Thyroid gland (tissue), 4 donors: ENCODE results near the gene COPE. TPM values are rescaled to one million over a fixed set of nuclear protein-coding genes. Genes with fewer than 3 reads are reported as not detected.
"Not testable (repeated sequence)": the region's sequence is repeated elsewhere in the genome, so short reads cannot be mapped to it uniquely, and the experiment has no call there.

Experiments used
- DNase-seq, 2 donors: peaks; one replicate each; pipeline ENCODE4 v3.0.0-alpha.2; 2019
- H3K27ac ChIP-seq, 3 donors: fragments of 200-600 bp; sonication (generic); 1 replicate in 2 of 3; 2 replicates in 1 of 3; pipeline ENCODE4 v1.5.1; 2016 to 2019; ENCODE audit warnings: mild to moderate bottlenecking in 1 of 3, moderate library complexity in 1 of 3
- H3K27me3 ChIP-seq: fragments of 200-600 bp; sonication (generic); one replicate; pipeline ENCODE4 v1.5.1; 2019
- H3K36me3 ChIP-seq, 2 donors: fragments of 200-600 bp; sonication (generic); one replicate each; pipeline ENCODE4 v1.5.1; 2016 to 2019
- H3K4me1 ChIP-seq, 2 donors: fragments of 200-600 bp; sonication (generic); one replicate each; pipeline ENCODE4 v1.5.1; 2017 to 2019
- H3K4me3 ChIP-seq, 3 donors: fragments of 200-600 bp; sonication (generic); replicated peaks in 1 of 3; 1 replicate in 2 of 3; 2 replicates in 1 of 3; pipeline ENCODE4 v1.5.1; 2016; ENCODE audit warnings: mild to moderate bottlenecking in 1 of 3
- H3K9me3 ChIP-seq: fragments of 200-600 bp; sonication (generic); one replicate; pipeline ENCODE4 v1.5.1; 2017
- POLR2A ChIP-seq, 2 donors: fragments of 450-650 bp; IDR thresholded peaks; one replicate each; pipeline ENCODE4 v1.6.1; 2017; ENCODE audit warnings: antibody characterized with exemption in 2 of 2, mild to moderate bottlenecking in 2 of 2, moderate library complexity in 1 of 2
- WGBS, 2 donors: methylation state at CpG; one replicate each; pipeline ENCODE4 v1.1.5; 2017; 5-methylcytosine and 5-hydroxymethylcytosine counted together
- intact Hi-C: fragments of 100-400 bp; cut with DNase I; formaldehyde crosslinking; loops from one replicate; pipeline ENCODE4 v1.15.1; 2023
- total RNA-seq, 4 donors: library from RNA; depleted of rRNA; stranded (reverse); fragments of >200 nt; gene quantifications; one replicate each; pipeline ENCODE4 v1.2.3, GENCODE V29; 2016
- TF ChIP-seq, protein P1 (sequence below), 6 experiments: fragments of 200-600 bp in 3 of 6; fragments of 450-650 bp in 3 of 6; sonication (generic) in 3 of 6; IDR thresholded peaks; one replicate each; pipeline ENCODE4 v1.5.1; 2016 to 2019; ENCODE audit warnings: antibody characterized with exemption in 6 of 6, mild to moderate bottlenecking in 2 of 6, inconsistent platforms in 1 of 6, moderate library complexity in 1 of 6

The COPE gene
- total RNA-seq, 4 donors from 2014 or later: 192 to 405 (median 329) TPM

DNA sequence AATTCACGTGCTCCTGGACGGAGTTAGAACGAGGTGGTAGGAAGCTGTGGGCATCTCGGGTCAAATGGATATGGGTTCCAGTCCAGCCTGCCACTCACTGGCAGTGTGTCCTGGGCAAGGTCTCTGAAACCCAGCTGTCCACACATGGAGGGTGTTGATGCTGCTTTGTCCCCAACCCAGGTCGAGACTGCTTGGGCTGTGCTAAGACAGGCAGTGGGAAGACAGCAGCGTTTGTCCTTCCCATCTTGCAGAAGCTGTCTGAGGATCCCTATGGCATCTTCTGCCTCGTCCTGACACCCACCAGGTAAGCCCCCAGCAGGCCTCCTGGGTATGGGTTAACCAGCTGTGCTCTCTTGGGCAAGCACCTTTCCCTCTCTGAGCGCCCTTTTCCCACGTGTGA lies 1.2 kb upstream of the COPE start:
- H3K36me3 ChIP-seq: peaks cover 33 to 40% of the 10 kb centered on the region in 2 donors
- H3K4me3 ChIP-seq: peak overlapping the region in 1 of 3 donors; percentile 72
- intact Hi-C loops: no loop called here
- peaks cover 19 to 25% of the 10 kb centered on the region in 2 donors for H3K4me1 ChIP-seq
- TF ChIP-seq, protein P1, sequence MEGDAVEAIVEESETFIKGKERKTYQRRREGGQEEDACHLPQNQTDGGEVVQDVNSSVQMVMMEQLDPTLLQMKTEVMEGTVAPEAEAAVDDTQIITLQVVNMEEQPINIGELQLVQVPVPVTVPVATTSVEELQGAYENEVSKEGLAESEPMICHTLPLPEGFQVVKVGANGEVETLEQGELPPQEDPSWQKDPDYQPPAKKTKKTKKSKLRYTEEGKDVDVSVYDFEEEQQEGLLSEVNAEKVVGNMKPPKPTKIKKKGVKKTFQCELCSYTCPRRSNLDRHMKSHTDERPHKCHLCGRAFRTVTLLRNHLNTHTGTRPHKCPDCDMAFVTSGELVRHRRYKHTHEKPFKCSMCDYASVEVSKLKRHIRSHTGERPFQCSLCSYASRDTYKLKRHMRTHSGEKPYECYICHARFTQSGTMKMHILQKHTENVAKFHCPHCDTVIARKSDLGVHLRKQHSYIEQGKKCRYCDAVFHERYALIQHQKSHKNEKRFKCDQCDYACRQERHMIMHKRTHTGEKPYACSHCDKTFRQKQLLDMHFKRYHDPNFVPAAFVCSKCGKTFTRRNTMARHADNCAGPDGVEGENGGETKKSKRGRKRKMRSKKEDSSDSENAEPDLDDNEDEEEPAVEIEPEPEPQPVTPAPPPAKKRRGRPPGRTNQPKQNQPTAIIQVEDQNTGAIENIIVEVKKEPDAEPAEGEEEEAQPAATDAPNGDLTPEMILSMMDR (IDR thresholded peaks at IDR 0.05): no peak
- WGBS, 2 donors: 58 to 66% methylated on average over 9 of the region's 9 CpGs
- no peaks in the 10 kb centered on the region for H3K27me3 ChIP-seq
- DNase-seq: no peak
- no peaks in the 10 kb centered on the region for H3K9me3 ChIP-seq
- H3K27ac ChIP-seq: no peak overlapping the region

DNA sequence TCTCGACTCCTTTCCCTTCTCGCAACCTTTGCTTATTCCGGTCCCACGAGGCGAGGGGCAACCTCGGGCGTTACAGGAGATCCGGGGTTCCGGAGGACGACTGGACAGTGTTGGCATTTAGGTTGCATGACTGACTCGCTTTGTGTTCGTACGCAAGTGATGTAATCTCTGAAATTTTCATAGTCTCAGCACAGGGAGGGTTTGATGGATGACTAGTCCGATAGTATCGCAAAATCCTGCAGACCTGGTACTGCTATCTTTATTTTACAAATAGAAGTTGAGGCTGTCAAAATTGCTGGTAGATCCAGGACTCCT lies 670 bp upstream of the COPE start:
- no peak overlapping the region for H3K27ac ChIP-seq
- no peaks in the 10 kb centered on the region for H3K27me3 ChIP-seq
- intact Hi-C loops: no loop called here
- 0 to 2% methylated on average over 13 to 15 of the region's 15 CpGs for WGBS, 2 donors
- TF ChIP-seq, protein P1 (IDR thresholded peaks at IDR 0.05): no peak
- no peak for TF ChIP-seq POLR2A (IDR thresholded peaks at IDR 0.05)
- H3K4me1 ChIP-seq: peaks cover 19 to 25% of the 10 kb centered on the region in 2 donors
- H3K4me3 ChIP-seq: peak overlapping the region; percentile 34 to 85 (median 72)
- no peak for DNase-seq
- H3K9me3 ChIP-seq: no peaks in the 10 kb centered on the region
- H3K36me3 ChIP-seq: peaks cover 32 to 39% of the 10 kb centered on the region in 2 donors

DNA sequence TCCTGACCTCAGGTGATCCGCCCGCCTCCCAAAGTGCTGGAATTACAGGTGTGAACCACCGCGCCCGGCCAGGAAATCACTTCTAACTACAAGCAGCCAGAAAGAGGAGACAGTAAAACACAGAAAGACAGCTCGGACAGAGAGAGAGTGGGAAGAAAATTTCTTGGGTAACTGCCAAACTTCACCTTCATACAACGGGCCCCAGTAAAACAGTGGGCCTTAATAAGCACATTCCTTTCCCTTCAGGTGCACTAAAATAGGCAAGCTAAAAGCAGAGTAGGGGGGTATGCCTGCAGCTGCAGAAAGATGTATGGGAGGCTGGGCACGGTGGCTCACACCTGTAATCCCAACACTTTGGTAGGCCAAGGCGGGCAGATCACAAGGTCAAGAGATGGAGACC lies 1.6 kb downstream of the COPE start:
- H3K4me1 ChIP-seq: peaks cover 19 to 25% of the 10 kb centered on the region in 2 donors

DNA sequence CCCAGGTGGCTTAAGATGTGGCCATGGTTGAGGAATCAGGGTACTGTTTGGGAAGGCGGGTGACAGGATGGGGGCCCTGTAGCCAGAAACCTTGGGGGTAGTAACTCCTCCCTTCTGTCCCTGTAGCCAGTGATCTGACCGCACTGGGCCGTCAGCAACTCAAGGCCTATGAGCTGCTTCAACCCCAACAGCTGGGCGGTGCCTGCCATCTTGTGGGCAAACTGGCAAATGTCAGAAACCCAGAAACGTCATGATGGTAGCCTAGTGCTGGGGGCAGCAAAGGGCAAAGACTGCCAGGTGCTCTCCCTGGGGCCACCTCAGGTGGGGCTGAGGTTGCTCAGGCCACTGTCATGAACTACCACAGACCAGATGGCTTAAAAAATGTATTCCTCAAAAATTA lies 3.5 kb downstream of the COPE start:
- Histone ChIP-seq H3K4me3 (no peak overlapping the region), H3K27me3 (no peaks in the 10 kb centered on the region), H3K9me3 (no peaks in the 10 kb centered on the region), H3K4me1 (peaks cover 18 to 19% of the 10 kb centered on the region in 2 donors), H3K36me3 (peaks cover 5 to 18% of the 10 kb centered on the region in 2 donors), H3K27ac (no peak overlapping the region)
- intact Hi-C loops: no loop called here
- no peak for DNase-seq
- TF ChIP-seq POLR2A (IDR thresholded peaks at IDR 0.05): no peak
- TF ChIP-seq, protein P1 (IDR thresholded peaks at IDR 0.05): peak in 2 of 6 experiments; percentile 9 to 17
- 48 to 79% methylated on average over 4 of the region's 5 CpGs for WGBS, 2 donors

More for the DNA sequence above, 1.6 kb downstream of the COPE start:
- H3K9me3 ChIP-seq, intact Hi-C loops, H3K27me3 ChIP-seq, H3K27ac ChIP-seq, H3K4me3 ChIP-seq, DNase-seq: not testable (repeated sequence)
- peaks cover 10 to 20% of the 10 kb centered on the region in 2 donors for H3K36me3 ChIP-seq
- WGBS, 2 donors: 85% methylated on average over 9 of the region's 9 CpGs

DNA sequence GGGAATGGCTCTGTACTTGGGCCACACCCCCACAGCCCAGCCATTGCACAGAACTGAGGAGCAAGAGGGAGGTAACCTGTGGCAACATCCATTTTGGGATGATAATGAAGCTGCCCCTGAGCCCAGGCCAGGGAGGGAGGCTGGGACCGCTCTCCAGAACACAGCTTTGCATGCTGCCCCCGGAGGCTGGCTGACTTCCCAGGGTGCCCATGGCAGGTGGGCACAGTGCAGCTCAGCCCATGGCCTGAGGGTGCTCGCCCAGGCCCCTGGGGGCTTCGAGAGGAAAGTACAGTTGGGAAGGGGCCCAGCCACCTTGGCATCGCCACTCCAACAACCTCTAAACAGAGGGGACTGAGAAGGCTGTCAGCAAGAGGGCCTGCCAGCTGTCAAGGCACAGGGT lies 5.7 kb downstream of the COPE start:
- Histone ChIP-seq H3K27ac (no peak overlapping the region), H3K36me3 (peaks cover 14 to 22% of the 10 kb centered on the region in 2 donors), H3K4me3 (no peak overlapping the region), H3K27me3 (no peaks in the 10 kb centered on the region), H3K4me1 (peaks cover 11 to 13% of the 10 kb centered on the region in 2 donors), H3K9me3 (no peaks in the 10 kb centered on the region)
- TF ChIP-seq, protein P1 (IDR thresholded peaks at IDR 0.05): no peak
- intact Hi-C loops: loop anchor here (5.0 kb wide), 1 partner anchor 74 kb away; no protein-coding TSS in a partner anchor
- 82% methylated on average over 4 of the region's 5 CpGs; no CpG with 5 or more reads in 1 of the 2 donors for WGBS, 2 donors
- DNase-seq: no peak

DNA sequence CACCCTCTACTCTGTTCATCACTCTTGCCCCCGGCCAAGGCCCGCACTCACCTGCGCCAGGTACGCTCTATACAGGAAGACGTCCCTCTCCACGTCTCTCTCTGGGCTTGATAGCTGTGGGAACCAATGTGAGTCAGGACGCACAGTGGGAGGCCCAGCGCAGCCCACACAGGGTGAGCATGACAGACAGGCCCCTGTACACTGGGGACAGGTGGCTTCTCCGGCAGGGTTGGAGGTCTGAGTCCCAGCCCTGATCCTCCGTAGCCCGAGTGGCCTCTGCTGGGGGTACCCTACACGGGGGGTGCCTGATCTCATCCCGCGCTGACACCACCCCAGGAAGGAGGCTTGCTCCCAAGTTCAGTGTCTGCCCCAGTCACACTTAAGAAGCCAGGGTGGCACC lies 6.3 kb downstream of the COPE start:
- Histone ChIP-seq H3K36me3 (peaks cover 14 to 22% of the 10 kb centered on the region in 2 donors), H3K27ac (no peak overlapping the region), H3K4me1 (peaks cover 5 to 8% of the 10 kb centered on the region in 2 donors), H3K27me3 (no peaks in the 10 kb centered on the region), H3K9me3 (no peaks in the 10 kb centered on the region), H3K4me3 (no peak overlapping the region)
- DNase-seq: no peak
- WGBS, 2 donors: 94 to 98% methylated on average over 8 of the region's 14 CpGs
- intact Hi-C loops: loop anchor here (5.0 kb wide), 1 partner anchor 74 kb away; no protein-coding TSS in a partner anchor
- TF ChIP-seq POLR2A (IDR thresholded peaks at IDR 0.05): no peak
- TF ChIP-seq, protein P1 (IDR thresholded peaks at IDR 0.05): no peak
